ENCODE measurements around the gene DNLZ.

The DNLZ gene

DNA sequence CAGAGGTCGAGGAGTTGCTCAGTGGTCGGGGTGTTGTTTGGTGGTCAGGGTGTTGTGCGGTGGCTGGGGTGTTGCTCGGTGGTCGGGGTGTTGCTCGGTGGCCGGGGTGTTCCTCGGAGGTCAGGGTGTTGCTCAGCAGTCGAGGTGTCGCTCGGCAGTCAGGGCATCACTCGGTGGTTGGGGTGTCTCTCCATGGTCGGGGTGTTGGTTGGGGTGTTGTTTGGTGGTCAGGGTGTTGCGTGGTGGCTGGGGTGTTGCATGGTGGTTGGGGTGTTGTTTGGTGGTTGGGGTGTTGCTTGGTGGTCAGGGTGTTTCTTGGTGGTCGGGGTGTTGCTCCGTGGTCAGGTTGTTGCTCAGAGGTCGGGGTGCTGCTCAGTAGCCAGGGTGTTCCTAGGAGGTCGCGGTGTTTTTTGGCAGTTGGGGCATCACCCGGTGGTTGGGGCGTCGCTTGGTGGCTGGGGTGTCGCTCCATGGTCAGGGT lies 47.2 kb downstream of the DNLZ start:
- TF ChIP-seq, protein P1, sequence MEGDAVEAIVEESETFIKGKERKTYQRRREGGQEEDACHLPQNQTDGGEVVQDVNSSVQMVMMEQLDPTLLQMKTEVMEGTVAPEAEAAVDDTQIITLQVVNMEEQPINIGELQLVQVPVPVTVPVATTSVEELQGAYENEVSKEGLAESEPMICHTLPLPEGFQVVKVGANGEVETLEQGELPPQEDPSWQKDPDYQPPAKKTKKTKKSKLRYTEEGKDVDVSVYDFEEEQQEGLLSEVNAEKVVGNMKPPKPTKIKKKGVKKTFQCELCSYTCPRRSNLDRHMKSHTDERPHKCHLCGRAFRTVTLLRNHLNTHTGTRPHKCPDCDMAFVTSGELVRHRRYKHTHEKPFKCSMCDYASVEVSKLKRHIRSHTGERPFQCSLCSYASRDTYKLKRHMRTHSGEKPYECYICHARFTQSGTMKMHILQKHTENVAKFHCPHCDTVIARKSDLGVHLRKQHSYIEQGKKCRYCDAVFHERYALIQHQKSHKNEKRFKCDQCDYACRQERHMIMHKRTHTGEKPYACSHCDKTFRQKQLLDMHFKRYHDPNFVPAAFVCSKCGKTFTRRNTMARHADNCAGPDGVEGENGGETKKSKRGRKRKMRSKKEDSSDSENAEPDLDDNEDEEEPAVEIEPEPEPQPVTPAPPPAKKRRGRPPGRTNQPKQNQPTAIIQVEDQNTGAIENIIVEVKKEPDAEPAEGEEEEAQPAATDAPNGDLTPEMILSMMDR (IDR thresholded peaks at IDR 0.05; ENCODE audit: control insufficient read depth, extremely low read depth, insufficient read depth): no peak
- no peak for DNase-seq (ENCODE audit: low read depth)
- no peak overlapping the region for H3K4me3 ChIP-seq (ENCODE audit: low read depth, low read length)

DNA sequence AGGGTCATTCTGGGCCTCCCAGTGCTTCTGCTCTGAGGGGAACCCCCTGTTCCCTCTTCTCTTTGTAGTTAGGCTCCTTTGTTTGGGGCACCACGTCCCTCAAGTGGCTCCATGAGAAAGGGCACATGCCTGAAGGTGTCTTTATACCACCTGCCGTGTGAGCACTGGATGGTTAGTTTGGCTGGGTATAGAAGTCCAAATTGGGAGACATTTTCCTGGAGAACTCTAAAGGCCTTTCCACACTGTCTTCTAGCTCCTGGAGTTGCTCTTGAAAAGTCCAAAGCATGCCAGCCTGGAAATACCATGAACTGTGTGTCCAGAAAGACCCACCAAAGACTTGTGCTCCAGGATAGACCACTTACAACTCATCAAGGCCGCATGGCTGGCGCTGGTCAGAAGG lies 48.6 kb downstream of the DNLZ start:
- DNase-seq (ENCODE audit: low read depth): no peak
- no peak overlapping the region for H3K4me3 ChIP-seq (ENCODE audit: low read depth, low read length)
- TF ChIP-seq, protein P1 (IDR thresholded peaks at IDR 0.05; ENCODE audit: control insufficient read depth, extremely low read depth, insufficient read depth): no peak

DNA sequence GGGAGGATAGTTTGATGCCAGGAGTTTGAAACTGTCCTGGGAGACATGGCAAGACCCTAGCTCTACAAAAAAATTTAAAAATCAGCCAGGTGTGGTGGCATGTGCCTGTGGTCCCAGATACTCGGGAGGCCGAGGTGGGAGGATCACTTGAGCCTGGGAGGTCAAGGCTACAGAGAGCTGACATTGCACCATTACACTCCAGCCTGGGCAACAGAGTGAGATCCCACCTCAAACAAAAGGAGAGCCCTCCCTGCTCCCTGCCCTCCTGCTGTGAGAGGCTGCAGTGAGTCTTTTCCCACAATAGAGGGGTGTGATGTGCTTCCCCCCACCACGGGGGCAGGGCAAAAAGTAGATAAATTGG lies 49.5 kb downstream of the DNLZ start:
- TF ChIP-seq, protein P1 (IDR thresholded peaks at IDR 0.05; ENCODE audit: control insufficient read depth, extremely low read depth, insufficient read depth): no peak
- no peak for DNase-seq (ENCODE audit: low read depth)
- no peak overlapping the region for H3K4me3 ChIP-seq (ENCODE audit: low read depth, low read length)

DNA sequence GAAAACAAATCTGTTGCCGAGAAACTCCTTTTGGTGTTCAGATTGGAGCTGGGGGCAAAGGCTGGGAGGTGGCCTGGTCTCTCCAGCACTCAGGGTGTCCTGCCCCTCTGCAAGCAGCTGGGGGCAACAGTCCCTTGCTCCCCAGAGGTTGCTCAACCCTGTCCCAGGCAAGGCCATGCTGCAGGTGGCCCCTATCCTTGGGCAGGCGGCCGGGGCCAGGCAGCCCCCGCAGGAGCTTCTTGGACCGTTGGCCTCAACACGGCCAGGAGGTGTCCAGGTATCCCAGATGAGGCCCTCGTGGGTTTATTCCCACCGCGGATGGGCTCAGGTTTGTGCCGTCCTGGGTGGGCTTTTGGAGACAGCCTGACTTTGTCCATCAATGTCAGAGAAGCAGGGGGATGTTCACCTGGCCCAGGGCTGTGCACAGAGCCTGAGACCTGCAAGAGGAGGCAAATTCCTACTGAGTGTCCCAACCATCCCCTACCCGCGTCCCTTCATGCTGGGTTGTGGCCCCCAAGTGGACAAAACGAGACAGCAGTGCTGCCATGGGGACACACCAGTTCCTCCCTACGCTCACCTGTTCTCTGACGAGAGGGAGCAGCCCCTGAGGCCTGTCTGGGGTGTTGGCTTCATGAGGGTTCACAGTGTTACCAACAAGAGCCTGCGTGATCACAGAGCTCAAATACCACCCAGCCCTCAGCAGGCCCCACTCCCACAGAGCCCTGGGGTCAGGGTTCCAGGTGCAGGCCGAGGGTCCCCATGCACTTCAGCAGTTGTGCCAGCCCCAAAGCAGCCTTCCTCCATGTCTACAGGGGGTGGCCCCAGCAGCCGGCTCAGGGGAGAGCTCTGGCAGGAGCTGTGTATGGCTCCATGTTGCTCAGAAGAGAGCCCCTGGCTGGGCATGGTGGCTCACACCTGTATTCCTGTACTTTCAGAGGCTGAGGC lies 50.2 kb downstream of the DNLZ start:
- H3K4me3 ChIP-seq (ENCODE audit: low read depth, low read length): no peak overlapping the region
- no peak for DNase-seq (ENCODE audit: low read depth)
- TF ChIP-seq, protein P1 (IDR thresholded peaks at IDR 0.05; ENCODE audit: control insufficient read depth, extremely low read depth, insufficient read depth): no peak

DNA sequence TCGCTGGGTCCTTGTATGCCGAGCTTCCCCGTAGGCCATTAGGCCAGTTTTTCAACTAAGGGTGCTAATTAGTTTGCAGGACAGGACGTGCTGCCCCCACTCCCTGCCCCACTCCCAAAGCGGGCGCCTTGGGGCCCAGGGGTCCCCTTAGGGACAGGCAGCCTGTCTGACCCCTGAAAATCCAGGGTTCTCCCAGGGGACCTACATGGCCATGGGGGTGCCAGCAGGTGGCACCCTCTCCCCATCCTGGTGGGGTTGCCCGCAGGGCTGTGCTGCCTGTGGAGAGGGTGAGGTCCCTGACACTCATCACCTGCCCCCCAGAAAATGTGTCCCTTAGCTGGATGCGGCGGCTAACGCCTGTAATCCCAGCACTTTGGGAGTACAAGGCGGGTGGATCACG lies 51.1 kb downstream of the DNLZ start:
- DNase-seq (ENCODE audit: low read depth): no peak
- no peak overlapping the region for H3K4me3 ChIP-seq (ENCODE audit: low read depth, low read length)

DNA sequence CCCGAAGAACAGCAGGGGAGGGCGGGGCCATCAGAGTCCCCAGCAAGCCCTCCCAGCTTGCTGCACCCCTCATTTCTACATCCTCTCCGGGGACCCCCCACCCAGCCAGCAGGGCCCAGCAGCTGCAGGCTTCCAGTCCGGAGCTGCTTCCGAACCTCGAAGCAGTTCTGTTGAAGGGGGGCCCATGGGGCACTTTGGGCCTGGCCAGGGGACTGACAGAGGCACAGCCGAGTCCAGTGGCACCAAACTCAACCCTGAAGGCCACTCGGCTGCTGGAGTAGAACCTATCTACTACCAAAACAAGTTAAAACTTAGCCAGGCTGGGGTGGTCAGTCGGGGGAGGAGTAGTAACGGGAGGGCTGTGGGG lies 51.6 kb downstream of the DNLZ start:
- TF ChIP-seq, protein P1 (IDR thresholded peaks at IDR 0.05; ENCODE audit: control insufficient read depth, extremely low read depth, insufficient read depth): no peak
- H3K4me3 ChIP-seq (ENCODE audit: low read depth, low read length): no peak overlapping the region
- no peak for DNase-seq (ENCODE audit: low read depth)

More for the DNA sequence above, 51.1 kb downstream of the DNLZ start:
- TF ChIP-seq, protein P1 (IDR thresholded peaks at IDR 0.05; ENCODE audit: control insufficient read depth, extremely low read depth, insufficient read depth): peak; percentile 37
